HepG2 (cell line): ENCODE data around the gene ATP6V1G2. TPM values are rescaled to one million over a fixed set of nuclear protein-coding genes. Genes with fewer than 3 reads are reported as not detected.

Experiments
- ATAC-seq: fragments of 200-7000 bp; cut with Tn5 transposase; 3 replicates; pipeline ENCODE4 v1.9.1; 2020; ENCODE audit warnings: mild to moderate bottlenecking, moderate library complexity
- BruUV-seq: library from RNA; stranded (reverse); fragments of 400-500 nt; replicated peaks from 2 replicates; lab custom pipeline; 2021; lab: Mats Ljungman, UMichigan
- CTCF ChIA-PET: fragments of 300-600 bp; formaldehyde crosslinking; extraction: SDS; loops from one replicate; lab custom pipeline; 2021; ENCODE audit warnings: low total read pairs, inconsistent platforms, low intra/inter-chr PET ratio; lab: Yijun Ruan, JAX
- POLR2A ChIA-PET: fragments of 350-600 bp; sonication (Branson Sonifier 250); formaldehyde crosslinking; loops from one replicate; lab custom pipeline; 2020; ENCODE audit warnings: antibody characterized with exemption, inconsistent platforms; lab: Yijun Ruan, JAX
- DNase-seq: peaks from one replicate; pipeline ENCODE4 v3.0.0-alpha.2; 2015; ENCODE audit warnings: low spot score
- FAIRE-seq: peaks from 3 replicates; lab custom pipeline; 2011; peaks lifted over from hg19 to GRCh38; lab: Jason Lieb, UNC
- H2AFZ ChIP-seq: one replicate; pipeline ENCODE4 v1.6.1; 2011; ENCODE audit warnings: low read length, inconsistent platforms
- H3K27ac ChIP-seq: fragments of 300-600 bp; 3 replicates; pipeline ENCODE4 v1.8.0; 2011; ENCODE audit warnings: mixed run types, mild to moderate bottlenecking, mixed read lengths, low read length, inconsistent platforms; ENCODE audit not compliant: insufficient read depth; ENCODE audit errors: extremely low read length
- H3K27me3 ChIP-seq, 2 experiments: fragments of 200-600 bp in 1 of 2; 2 replicates in 1 of 2; 3 replicates in 1 of 2; pipeline versions ENCODE4 v1.6.0 to v1.8.0; 2011; ENCODE audit warnings: low read length in 2 of 2, mild to moderate bottlenecking in 2 of 2, moderate library complexity in 2 of 2, inconsistent platforms in 1 of 2; ENCODE audit not compliant: insufficient read depth in 2 of 2, control insufficient read depth in 1 of 2
- H3K36me3 ChIP-seq, 2 experiments: fragments of 200-600 bp in 1 of 2; replicated peaks in 1 of 2; 2 replicates in 1 of 2; 3 replicates in 1 of 2; pipeline versions ENCODE4 v1.5.1 to v1.8.0; 2011; ENCODE audit warnings: low read length in 2 of 2, inconsistent platforms in 1 of 2; ENCODE audit not compliant: insufficient read depth in 2 of 2, control insufficient read depth in 1 of 2
- H3K4me1 ChIP-seq: 2 replicates; pipeline ENCODE4 v1.5.1; 2012; ENCODE audit warnings: low read length, inconsistent platforms; ENCODE audit not compliant: insufficient read depth
- H3K4me2 ChIP-seq: 2 replicates; pipeline ENCODE4 v1.6.0; 2011; ENCODE audit warnings: low read depth, low read length, inconsistent platforms
- H3K4me3 ChIP-seq, 3 experiments: fragments of 200-600 bp in 1 of 3; sonication (generic), shearing (Covaris generic) in 1 of 3; replicated peaks in 1 of 3; 2 replicates each; pipeline ENCODE4 v1.5.1; 2011 to 2016; ENCODE audit warnings: low read length in 3 of 3, inconsistent platforms in 2 of 3, low read depth in 2 of 3, mild to moderate bottlenecking in 2 of 3, control low read depth in 1 of 3, mixed read lengths in 1 of 3; ENCODE audit not compliant: insufficient read depth in 1 of 3
- H3K79me2 ChIP-seq: one replicate; pipeline ENCODE4 v1.6.1; 2011; ENCODE audit warnings: low read length, inconsistent platforms; ENCODE audit not compliant: insufficient read depth
- H3K9ac ChIP-seq: 2 replicates; pipeline ENCODE4 v1.6.0; 2011; ENCODE audit warnings: mild to moderate bottlenecking, low read depth, low read length, inconsistent platforms; ENCODE audit not compliant: insufficient read depth
- H3K9me3 ChIP-seq: 2 replicates; pipeline ENCODE4 v1.5.1; 2012; ENCODE audit warnings: mild to moderate bottlenecking, low read length
- H4K20me1 ChIP-seq: 2 replicates; pipeline ENCODE4 v1.6.0; 2011; ENCODE audit warnings: inconsistent platforms, mild to moderate bottlenecking, low read length, moderate library complexity; ENCODE audit not compliant: insufficient read depth
- ARNT ChIP-seq: fragments of 450-650 bp; IDR thresholded peaks from 2 replicates; pipeline ENCODE4 v1.6.1; 2017
- BORCS8-MEF2B ChIP-seq: sonication (generic); formaldehyde crosslinking; IDR thresholded peaks from 2 replicates; pipeline ENCODE4 v1.8.0; 2022; ENCODE audit warnings: mild to moderate bottlenecking, missing genetic modification reagents
- JDP2 ChIP-seq: sonication (generic); formaldehyde crosslinking; IDR thresholded peaks from 2 replicates; pipeline ENCODE4 v1.8.1; 2022; ENCODE audit warnings: missing genetic modification reagents, borderline replicate concordance
- KLF15 ChIP-seq: sonication (generic); formaldehyde crosslinking; IDR thresholded peaks from 2 replicates; pipeline ENCODE4 v1.8.1; 2023; ENCODE audit warnings: borderline replicate concordance, mild to moderate bottlenecking, inconsistent platforms, missing genetic modification reagents, mixed read lengths
- SALL1 ChIP-seq: sonication (generic); formaldehyde crosslinking; IDR thresholded peaks from 2 replicates; pipeline ENCODE4 v1.8.0; 2022; ENCODE audit warnings: mild to moderate bottlenecking, missing genetic modification reagents
- ZMAT5 ChIP-seq: sonication (generic); formaldehyde crosslinking; IDR thresholded peaks from 2 replicates; pipeline ENCODE4 v1.5.0; 2020; ENCODE audit warnings: mild to moderate bottlenecking, low read depth, missing genetic modification reagents, borderline replicate concordance
- ZNF414 ChIP-seq: sonication (generic); formaldehyde crosslinking; IDR thresholded peaks from 2 replicates; pipeline ENCODE4 v1.5.0; 2020; ENCODE audit warnings: missing genetic modification reagents
- ZNF550 ChIP-seq: sonication (generic); formaldehyde crosslinking; IDR thresholded peaks from 2 replicates; pipeline ENCODE4 v1.4.0; 2020; ENCODE audit warnings: mild to moderate bottlenecking, missing genetic modification reagents, borderline replicate concordance
- ZNF552 ChIP-seq: sonication (generic); formaldehyde crosslinking; IDR thresholded peaks from 2 replicates; pipeline ENCODE4 v1.9.0; 2022; ENCODE audit warnings: missing genetic modification reagents, mild to moderate bottlenecking, borderline replicate concordance
- ZNF576 ChIP-seq: sonication (generic); formaldehyde crosslinking; IDR thresholded peaks from 2 replicates; pipeline ENCODE4 v1.4.0; 2020; ENCODE audit warnings: mild to moderate bottlenecking, missing genetic modification reagents
- ZNF619 ChIP-seq: sonication (generic); formaldehyde crosslinking; IDR thresholded peaks from 2 replicates; pipeline ENCODE4 v1.4.0; 2020; ENCODE audit warnings: mild to moderate bottlenecking, missing genetic modification reagents
- ZNF749 ChIP-seq: sonication (generic); formaldehyde crosslinking; IDR thresholded peaks from 2 replicates; pipeline ENCODE4 v1.8.0; 2022; ENCODE audit warnings: mild to moderate bottlenecking, missing genetic modification reagents, moderate library complexity, borderline replicate concordance
- ZNF788 ChIP-seq: sonication (generic); formaldehyde crosslinking; IDR thresholded peaks from 2 replicates; pipeline ENCODE4 v1.5.0; 2020; ENCODE audit warnings: mild to moderate bottlenecking, missing genetic modification reagents, borderline replicate concordance
- ZSCAN22 ChIP-seq: sonication (generic); formaldehyde crosslinking; IDR thresholded peaks from 2 replicates; pipeline ENCODE4 v1.4.0; 2020; ENCODE audit warnings: mild to moderate bottlenecking, missing genetic modification reagents
- WGBS: methylation state at CpG from one replicate; pipeline ENCODE4 v1.1.6; 2017; ENCODE audit warnings: low lambda C conversion rate; 5-methylcytosine and 5-hydroxymethylcytosine counted together
- in situ Hi-C: cut with HindIII; loops from 2 replicates; pipeline ENCODE4 v1.10.0; 2017; ENCODE audit warnings: low pct_unique_long_range_greater_than_20kb; ENCODE audit not compliant: extremely low pct_ligation_motif_present
- intact Hi-C: fragments of 100-400 bp; cut with micrococcal nuclease; formaldehyde crosslinking; loops from one replicate; pipeline ENCODE4 v1.10.0; 2022; ENCODE audit not compliant: unreplicated experiment
- polyA plus RNA-seq, 8 experiments: library from polyadenylated mRNA; depleted of rRNA in 3 of 8; stranded (reverse) in 7 of 8; unstranded in 1 of 8; fragments of >200 nt; fragmentation: Illumina TruSeq in 4 of 8; extraction: Trizol in 4 of 8; gene quantifications; 2 replicates each; pipeline versions ENCODE4 v1.2.1 to v1.2.3, GENCODE V29; 2011 to 2016; ENCODE audit warnings: low read depth in 4 of 8, missing spikeins in 1 of 8, mixed read lengths in 1 of 8; ENCODE audit not compliant: insufficient read depth in 1 of 8
- total RNA-seq, 5 experiments: library from RNA; depleted of rRNA; stranded (reverse); fragments of >200 nt; fragmentation: Illumina TruSeq; extraction: Trizol; gene quantifications; 2 replicates each; pipeline ENCODE4 v1.2.3, GENCODE V29; 2016; ENCODE audit warnings: low read depth in 1 of 5

The ATP6V1G2 gene
- total and polyA plus RNA-seq, 2 of the 13 experiments (the other 11 are each of a cell fraction or from before 2014, with no cell fraction given): 0.27 to 0.83 TPM

GRCh38 chr6:31528307-31528777, 18.1 kb downstream of the ATP6V1G2 start (continued):
- TF ChIP-seq ZNF552 (CRISPR knock-in tag): no peak
- no peak for TF ChIP-seq ARNT
- TF ChIP-seq ZNF788: no peak
- TF ChIP-seq ZNF576 (CRISPR knock-in tag): no peak
- TF ChIP-seq ZNF749 (CRISPR knock-in tag): no peak
- TF ChIP-seq JDP2: no peak
- no peak for TF ChIP-seq ZMAT5 (CRISPR knock-in tag)

- Histone ChIP-seq H3K27ac (no peak overlapping the region), H3K9ac (no peak overlapping the region), H3K4me1 (peaks cover 52% of the 10 kb centered on the region), H3K79me2 (no peaks in the 10 kb centered on the region), H2AFZ (no peak overlapping the region), H3K4me3 (0 out of 6 replicates have a peak overlapping the region, but pooled peaks of 1 of the 3 experiments have one; percentile 8), H4K20me1 (peaks cover 15% of the 10 kb centered on the region; the same call in 1 of the 2 replicates), H3K4me2 (peak overlapping the region; percentile 23; the same call in 1 of the 2 replicates), H3K27me3 (no peaks in the 10 kb centered on the region), H3K9me3 (no peaks in the 10 kb centered on the region), H3K36me3 (peaks cover 12 to 15% of the 10 kb centered on the region in 2 experiments)
- no TSS peak for BruUV-seq
- ATAC-seq: peak; percentile 16
- intact Hi-C loops (no loop called here), in situ Hi-C loops (loop anchor here (5.0 kb wide), 1 partner anchor 34 kb away; no protein-coding TSS in a partner anchor)
- CTCF ChIA-PET: no interaction called here
- POLR2A ChIA-PET: interaction anchor here (1.1 to 8.3 kb wide), 3 partner anchors 15 to 126 kb away, joined by 3 to 123 read pairs (median 3); partner anchors contain the start of gene DDX39B
- TF ChIP-seq ZSCAN22 (CRISPR knock-in tag) (no peak), ZNF414 (CRISPR knock-in tag) (no peak), SALL1 (0 out of 2 replicates have a peak, but pooled peaks have one; percentile 25), ZNF550 (no peak; the same call in 1 of the 2 replicates), BORCS8-MEF2B (peak; percentile 9; the same call in 1 of the 2 replicates), KLF15 (CRISPR knock-in tag) (no peak), ZNF619 (no peak)
- WGBS: 23% methylated on average over 4 of the region's 4 CpGs
- FAIRE-seq: no peak
- no peak for DNase-seq
Observed at GRCh38 chr6:31525932-31526591, 20.3 kb downstream of the ATP6V1G2 start.
